GM13976 (cell line): Measurements from ENCODE around the gene KDM3B.
A peak's percentile ranks its signal among the peaks of the same experiment; 100 is the strongest.

Experiments used
- DNase-seq: peaks from one replicate; pipeline ENCODE4 v3.0.0; 2012; ENCODE audit warnings: low spot score
- in situ Hi-C: fragments of 300-500 bp; cut with MboI; formaldehyde crosslinking; loops from one replicate; pipeline ENCODE4 v1.12.0; 2022; ENCODE audit warnings: low sequenced_read_pairs, mixed read lengths, inconsistent platforms; ENCODE audit not compliant: unreplicated experiment
- TF ChIP-seq, protein P1 (sequence below): IDR thresholded peaks from 2 replicates; pipeline ENCODE4 v1.5.1; 2012; ENCODE audit warnings: borderline replicate concordance, mild to moderate bottlenecking; ENCODE audit not compliant: insufficient read depth; ENCODE audit errors: extremely low read depth, missing control alignments, control extremely low read depth

The KDM3B gene

DNA sequence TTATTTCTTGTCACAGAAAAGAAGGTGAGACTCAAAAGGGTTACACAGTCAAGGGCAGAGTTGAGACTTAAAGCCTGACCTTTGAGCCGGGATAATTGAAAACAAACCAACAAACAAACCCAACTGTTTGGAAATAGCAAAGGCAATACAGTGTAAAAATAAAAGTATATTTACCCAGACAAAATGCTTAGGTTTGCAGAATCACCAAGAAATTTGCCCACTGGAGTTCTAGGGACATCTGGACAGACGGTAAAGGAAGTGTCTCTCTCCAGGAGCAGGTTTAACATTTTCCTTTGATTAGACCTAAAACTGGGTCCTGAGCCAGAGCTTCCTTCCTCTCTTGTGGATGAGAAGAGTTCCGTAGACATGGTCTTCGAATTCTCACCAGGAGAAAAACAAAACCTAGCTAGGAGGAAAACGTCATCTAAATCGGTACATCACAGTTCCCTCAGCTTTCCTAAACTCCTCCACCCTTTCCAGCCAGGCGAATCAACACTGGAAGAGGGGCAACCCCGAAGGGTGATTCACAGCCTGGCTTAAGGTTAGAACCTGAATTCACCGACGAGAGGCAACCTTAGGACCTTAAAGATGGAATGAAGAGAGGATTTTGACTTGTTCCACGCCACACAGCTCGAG, 21.6 kb upstream of the KDM3B start:
- DNase-seq: no peak
- in situ Hi-C loops: no loop called here
- TF ChIP-seq, protein P1, sequence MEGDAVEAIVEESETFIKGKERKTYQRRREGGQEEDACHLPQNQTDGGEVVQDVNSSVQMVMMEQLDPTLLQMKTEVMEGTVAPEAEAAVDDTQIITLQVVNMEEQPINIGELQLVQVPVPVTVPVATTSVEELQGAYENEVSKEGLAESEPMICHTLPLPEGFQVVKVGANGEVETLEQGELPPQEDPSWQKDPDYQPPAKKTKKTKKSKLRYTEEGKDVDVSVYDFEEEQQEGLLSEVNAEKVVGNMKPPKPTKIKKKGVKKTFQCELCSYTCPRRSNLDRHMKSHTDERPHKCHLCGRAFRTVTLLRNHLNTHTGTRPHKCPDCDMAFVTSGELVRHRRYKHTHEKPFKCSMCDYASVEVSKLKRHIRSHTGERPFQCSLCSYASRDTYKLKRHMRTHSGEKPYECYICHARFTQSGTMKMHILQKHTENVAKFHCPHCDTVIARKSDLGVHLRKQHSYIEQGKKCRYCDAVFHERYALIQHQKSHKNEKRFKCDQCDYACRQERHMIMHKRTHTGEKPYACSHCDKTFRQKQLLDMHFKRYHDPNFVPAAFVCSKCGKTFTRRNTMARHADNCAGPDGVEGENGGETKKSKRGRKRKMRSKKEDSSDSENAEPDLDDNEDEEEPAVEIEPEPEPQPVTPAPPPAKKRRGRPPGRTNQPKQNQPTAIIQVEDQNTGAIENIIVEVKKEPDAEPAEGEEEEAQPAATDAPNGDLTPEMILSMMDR: no peak

DNA sequence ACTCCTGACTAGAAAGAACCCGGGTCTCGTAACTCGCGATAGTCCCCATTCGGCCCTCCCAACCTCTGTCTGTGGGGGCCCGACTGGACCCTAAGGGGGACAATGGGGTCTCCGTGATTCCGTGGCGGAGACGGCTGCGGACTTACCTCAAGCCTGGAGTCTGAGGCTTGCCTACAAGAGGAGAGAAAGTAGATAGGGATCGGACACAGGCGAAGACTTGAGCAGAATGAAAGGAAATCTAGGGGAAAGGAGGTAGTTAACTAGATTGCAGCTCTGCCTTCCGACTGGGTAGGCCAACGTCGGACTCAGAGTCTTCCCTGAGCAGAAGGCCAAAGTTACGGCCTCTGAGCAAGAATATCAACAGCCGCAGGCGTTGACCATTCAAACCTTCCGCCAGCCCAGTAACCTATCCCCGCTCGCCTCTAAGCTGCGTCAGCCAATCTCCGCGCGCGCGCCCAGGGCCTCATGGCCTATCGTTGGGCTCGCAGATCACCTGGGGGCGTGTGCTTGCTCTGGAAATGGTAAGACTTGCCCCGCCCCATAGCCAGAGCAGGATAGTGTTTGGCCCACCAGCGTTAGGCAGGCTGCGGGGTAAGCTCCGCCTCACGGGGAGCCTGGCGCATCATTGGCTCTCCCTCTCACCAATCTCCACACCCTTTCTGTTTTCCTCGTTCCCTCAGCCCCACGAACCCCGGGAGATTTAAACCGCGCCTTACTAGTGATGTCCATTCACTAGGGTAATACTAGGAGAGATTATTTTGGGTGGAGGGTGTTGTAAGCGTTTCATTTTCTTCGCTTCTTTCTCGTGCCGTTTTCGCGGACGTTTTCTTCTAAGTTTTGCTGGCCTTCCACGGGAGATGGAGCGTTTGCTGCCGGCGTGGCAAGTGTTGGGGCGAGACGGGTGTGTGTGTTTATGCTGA, 20.8 kb upstream of the KDM3B start, which contains the start of gene CDC25C:
TSS of gene CDC25C (minus strand) at position 356 of the 920 bp plus-strand sequence. CDS start 624 bp downstream, outside the sequence.
- TF ChIP-seq, protein P1: no peak
- peak; percentile 97 for DNase-seq
- in situ Hi-C loops: no loop called here

DNA sequence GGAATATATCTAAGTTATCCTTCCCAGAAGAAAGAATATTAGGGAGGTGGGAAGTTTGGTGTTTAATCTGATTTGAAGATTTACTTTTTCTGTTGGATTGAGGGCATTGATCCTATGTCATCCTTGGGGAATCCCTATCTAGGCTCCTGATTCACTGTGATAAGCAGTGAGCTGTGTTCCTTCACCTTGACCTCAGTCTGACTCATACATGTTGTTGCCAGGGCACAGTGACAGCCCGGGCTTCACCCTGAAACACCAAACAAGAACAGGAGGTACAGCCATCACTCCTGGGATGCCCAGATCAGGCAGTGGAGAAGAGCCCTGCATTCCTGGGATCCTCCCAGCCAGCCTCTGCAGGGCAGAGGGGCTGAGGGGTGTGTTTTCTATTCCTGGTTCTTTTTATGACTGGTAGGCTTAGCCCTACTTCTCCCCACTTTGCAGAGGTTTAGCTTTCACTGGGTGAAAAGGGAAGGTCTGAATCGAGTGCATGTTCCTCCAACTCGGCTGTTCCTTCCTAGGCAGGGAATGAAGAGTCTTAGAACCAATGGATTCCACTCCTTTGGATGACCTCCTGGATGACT, 17.5 kb upstream of the KDM3B start:
- no peak for DNase-seq
- in situ Hi-C loops: no loop called here
- TF ChIP-seq, protein P1: no peak

- DNase-seq: no peak
- in situ Hi-C loops: no loop called here
- TF ChIP-seq, protein P1: no peak
Observed at GRCh38 chr5:138336952-138337684, 15.4 kb upstream of the KDM3B start.

DNA sequence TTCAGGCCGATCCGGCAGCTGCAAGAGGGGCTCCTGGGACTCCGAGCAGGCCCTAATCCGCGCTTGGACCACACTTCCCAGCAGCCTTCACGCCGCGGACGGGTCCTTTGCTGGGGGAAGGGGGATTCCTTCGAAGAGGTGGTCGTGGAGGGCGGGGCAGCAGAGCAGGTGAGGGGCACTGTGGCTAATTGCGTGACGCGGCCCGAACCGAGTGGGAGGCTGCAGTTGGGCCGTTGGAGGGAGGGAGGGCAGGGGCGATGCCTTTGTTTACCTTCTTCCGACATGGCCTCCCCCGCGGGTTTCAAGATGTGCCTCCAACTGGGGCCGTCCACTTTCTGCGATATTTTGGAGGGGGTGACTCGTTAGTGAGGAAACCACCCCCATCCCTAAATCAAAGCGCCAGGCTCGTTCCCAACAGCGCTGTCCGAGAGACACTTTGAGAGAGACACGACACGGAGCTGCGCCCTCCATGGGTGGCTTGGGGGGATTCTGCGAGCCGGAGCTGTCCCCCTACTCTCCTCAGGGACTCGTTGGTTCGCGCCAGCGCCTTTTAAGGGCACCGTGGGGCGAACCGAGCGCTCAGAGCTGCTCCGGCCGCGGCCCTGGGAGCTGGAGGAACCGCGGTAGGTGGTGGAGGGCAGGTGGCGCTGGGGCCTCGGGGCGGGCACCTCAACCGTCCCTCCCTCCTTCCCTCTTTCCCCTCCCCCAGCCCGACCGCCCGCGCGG, 14.6 kb upstream of the KDM3B start, which contains the start of gene FAM53C:
TSS of gene FAM53C (plus strand) at position 582 of the 726 bp plus-strand sequence. CDS start 3,070 bp downstream, outside the sequence.
- peak; percentile 92 for DNase-seq
- TF ChIP-seq, protein P1: no peak
- in situ Hi-C loops: no loop called here
